Mucosa of gallbladder (tissue), 1 donor: ENCODE measurements around the gene ZBTB16. TPM values are rescaled to one million over a fixed set of nuclear protein-coding genes. Genes with fewer than 3 reads are reported as not detected.

Experiments
- DNase-seq: peaks from one replicate; pipeline ENCODE4 v3.0.0-alpha.2; 2020; ENCODE audit warnings: low spot score
- total RNA-seq: library from RNA; stranded (reverse); gene quantifications from one replicate; pipeline ENCODE4 v1.2.1, GENCODE V29; 2021
- donor health status: DM: no; HTN: no; CAD: no.

Gene ZBTB16
- total RNA-seq, 1 donor from 2014 or later, result 85.4 TPM

DNA sequence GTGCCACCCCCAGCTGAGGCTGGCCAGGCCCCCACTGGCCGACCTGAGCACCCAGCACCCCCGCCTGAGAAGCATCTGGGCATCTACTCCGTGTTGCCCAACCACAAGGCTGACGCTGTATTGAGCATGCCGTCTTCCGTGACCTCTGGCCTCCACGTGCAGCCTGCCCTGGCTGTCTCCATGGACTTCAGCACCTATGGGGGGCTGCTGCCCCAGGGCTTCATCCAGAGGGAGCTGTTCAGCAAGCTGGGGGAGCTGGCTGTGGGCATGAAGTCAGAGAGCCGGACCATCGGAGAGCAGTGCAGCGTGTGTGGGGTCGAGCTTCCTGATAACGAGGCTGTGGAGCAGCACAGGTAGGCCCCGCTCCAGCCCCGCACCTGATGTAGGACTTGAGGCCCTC lies 4.7 kb downstream of the ZBTB16 start:
- no peak for DNase-seq

DNA sequence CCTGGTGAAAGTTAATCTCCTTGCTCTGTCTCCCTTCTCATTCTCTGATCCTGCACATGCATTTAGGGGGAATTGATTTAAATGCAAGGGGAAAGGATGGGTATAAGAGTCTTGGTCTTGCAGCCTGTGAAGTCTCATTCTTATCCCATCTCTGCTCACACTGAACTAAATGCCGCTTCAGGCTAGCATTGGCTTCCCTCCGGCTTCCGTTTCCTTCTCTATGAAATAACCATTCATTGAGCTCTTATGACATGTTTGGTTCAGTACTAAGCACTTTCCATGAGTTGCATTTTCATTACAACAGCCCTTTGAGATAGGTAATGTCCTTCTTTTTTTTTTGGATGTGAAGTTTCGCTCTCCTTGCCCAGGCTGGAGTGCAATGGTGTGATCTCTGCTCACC lies 5.6 kb downstream of the ZBTB16 start:
- DNase-seq, result no peak

- no peak for DNase-seq
Observed at GRCh38 chr11:114066046-114066648, 6.6 kb downstream of the ZBTB16 start.

GRCh38 chr11:114068327-114068726 lies 8.8 kb downstream of the ZBTB16 start:
- DNase-seq, result no peak

DNA sequence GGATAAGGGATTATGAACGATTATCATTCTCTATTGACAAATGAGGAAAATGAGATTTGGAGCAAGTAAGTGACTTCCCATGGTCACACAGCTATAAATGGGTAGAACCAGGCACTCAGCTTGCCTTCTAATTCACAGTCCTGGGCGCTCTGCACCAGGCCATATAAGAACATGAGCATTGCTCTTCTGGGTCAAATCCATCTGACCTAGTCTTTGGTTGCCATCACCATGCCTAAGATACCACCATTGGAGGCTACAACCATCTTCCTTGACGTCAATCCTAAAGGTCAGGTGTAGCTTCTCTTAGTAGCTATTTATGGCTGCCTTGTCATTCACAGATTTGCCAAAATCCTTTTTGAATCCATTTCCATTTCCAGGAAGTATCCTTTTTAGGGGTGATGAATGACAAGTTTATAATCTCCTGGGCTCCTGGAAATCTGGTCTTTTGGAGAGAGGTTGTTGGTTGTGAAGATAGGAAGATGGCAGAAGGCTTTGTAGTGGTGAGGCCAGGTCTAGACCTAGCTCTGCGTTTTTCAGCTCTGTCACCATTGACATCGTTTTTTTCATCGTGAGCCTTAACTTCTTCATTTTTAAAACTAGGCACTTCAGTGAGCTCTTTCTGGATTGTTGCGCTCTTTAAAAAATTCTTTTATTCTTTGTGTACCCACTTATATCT lies 11.1 kb downstream of the ZBTB16 start:
- DNase-seq, result no peak

DNA sequence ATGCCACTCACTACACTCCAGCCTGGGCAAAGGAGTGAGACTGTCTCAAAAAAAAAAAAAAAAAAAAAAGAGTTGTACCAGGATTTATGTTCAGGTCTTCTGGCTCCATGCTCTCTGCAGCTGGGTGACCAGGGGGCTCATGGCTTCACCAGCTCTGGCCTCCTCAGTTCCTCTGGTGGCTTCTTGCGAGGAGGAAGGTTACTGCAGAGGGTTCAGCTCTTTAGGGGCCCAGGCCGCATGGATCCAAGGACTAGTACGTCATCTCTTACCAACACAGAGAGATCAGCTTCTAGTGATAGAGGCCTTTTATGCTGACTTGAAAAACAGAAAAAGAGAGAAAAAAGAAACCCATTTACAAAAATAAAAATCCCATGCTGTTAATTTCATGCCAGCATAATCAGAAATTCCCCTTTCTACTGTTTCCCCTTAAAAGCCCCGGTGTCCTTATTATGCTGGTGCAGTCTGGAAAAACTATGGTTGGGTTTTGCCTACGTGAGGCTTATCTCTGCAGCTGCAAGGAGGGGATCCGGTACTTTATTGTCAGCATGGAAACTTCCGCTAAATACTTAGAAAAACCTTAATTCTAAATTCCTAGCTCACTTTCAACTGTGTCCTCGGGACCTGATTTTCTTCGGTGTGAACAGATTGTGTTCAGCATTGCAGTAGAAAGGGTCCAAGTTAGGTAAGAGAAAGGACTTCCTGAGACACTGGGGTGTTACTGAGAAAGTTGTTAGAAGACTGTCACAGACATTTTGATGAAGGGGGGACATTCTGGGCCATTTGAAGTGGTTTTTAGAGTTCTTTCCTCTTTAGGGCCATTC lies 13.7 kb downstream of the ZBTB16 start:
- DNase-seq, result no peak

GRCh38 chr11:114073828-114074381 lies 14.4 kb downstream of the ZBTB16 start:
- no peak for DNase-seq

DNA sequence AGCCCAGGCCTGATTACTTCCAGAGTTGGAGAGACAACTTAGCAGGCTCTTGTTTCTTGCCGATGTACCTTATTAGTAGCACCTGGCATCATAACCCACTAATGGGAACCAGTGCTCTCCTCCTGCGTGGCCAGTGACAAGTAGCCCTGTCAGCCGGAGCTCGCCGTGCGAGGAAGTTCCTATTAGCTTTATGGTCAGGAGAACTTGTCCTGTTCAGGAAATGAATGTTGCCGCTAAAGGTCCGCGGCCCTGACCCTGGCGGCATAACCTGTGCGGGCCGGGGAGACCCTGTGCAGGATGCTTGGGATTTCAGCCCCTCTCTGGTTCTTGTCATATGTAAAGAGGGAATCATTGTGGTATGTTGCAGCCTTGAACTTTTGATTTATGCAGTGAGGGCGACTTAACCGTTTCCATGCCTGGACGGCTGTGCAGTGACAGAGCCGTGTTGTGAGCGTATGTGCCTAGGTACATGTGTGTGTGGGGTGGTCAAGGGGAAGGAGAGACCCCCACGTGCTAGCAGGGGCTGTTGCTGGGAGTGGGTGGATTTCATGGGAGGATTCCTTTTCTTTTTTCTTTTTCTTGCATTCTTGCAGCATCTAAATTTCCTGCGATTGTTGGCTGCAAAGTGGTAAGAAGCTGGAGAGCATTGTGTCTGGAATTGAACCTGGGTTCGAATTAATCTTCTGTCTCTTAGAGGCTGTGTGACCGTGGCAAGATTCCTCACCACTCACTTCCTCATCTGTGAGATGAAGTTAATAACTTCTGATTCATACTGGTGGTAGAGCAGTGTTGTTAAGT lies 15.2 kb downstream of the ZBTB16 start:
- no peak for DNase-seq

GRCh38 chr11:114075344-114075610 lies 15.8 kb downstream of the ZBTB16 start:
- no peak for DNase-seq

DNA sequence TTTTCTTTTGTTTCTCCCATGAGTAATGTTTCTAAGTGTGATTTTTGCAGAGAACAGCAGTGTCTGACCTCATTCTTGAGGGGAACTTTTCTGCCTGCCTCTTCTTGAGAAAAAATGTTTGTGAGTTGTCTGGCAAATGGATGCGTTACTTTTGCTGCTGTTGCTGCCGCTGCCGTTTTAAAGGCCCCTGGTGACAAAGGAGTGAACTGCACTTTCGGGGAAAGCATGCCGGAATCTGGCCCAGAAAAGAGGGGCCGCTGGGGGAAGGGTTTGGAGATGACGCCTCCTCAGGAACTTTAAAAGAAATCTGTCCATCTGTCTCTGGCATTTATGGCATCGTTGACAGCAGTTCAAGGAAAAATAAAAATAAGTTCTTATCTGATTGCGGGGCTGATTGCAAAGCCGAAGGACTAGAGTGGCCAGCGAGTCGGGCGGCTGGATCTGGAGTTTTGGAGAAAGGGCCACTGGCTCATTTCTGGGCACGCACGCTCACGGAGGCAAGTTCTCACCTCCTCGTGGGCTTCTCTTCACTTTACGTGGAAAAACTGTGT lies 16.5 kb downstream of the ZBTB16 start:
- no peak for DNase-seq

GRCh38 chr11:114076921-114077331 lies 17.4 kb downstream of the ZBTB16 start:
- no peak for DNase-seq

GRCh38 chr11:114077482-114078305 lies 18.2 kb downstream of the ZBTB16 start:
- no peak for DNase-seq

DNA sequence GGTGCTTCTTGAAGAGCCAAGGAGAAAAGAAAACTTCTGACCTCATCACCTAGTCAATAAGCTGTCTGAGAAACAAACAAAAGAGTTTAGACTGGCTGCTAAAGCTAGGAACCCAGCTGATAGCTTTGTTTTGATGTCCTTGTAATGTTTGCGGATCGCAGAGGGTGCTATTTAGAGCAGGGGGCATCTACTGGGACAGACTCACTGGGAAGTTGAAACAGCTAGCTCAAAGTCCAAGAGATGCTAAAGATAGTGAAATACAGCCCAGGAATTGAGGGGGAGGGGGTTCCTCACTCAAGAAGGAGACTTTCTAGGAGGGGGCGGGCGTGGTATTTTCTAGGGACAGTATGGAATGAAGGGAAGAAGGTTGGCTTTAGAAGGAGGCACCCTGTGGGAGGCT lies 18.9 kb downstream of the ZBTB16 start:
- no peak for DNase-seq

DNA sequence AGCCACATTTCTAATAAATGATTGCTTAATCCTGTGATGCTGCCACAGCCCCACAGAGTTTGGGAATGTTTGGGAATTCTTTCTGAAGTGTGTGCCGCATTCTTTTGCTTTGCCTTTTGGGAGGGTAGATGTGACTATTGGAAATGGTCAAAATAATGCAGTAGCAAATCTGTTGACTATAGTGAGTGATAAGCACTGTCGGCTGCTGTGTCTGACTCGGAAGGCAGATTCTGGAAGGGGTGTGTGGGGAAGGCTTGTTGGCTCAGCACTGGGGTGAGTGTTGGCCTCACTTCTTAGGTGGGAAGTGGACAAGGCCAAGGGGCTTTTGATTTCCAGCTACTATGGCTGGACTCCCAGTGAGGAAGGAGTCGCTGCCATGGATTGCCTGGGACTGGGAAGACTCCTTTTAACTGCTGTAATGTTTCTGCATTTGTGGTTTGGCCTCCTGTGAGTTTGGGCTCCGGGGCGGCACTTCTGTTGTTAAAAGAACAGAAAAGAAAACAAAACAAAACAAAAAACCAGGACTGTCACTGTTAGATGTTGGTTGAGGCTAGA lies 20.1 kb downstream of the ZBTB16 start:
- DNase-seq, result no peak

- no peak for DNase-seq
Observed at GRCh38 chr11:114080219-114080618, 20.7 kb downstream of the ZBTB16 start.

DNA sequence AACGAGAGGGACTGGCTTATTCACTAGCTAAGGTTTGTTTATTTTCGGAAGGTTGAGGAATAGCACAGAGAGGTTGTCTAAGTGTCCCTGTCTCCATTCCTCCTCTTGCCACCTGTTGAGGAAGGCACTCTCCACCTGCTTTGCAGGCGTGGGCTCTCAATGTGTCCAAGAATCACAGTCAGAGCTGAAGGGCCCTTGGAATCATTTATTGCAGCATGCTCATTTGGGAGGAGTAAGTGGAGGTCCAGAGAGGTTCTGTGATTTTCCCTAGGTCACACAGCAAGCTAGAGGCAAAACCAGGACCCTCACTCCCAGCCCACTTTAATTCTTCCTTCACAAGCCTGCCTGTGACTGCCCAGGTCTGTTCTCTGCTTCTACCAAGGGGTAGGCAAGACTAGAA lies 21.3 kb downstream of the ZBTB16 start:
- DNase-seq, result no peak

DNA sequence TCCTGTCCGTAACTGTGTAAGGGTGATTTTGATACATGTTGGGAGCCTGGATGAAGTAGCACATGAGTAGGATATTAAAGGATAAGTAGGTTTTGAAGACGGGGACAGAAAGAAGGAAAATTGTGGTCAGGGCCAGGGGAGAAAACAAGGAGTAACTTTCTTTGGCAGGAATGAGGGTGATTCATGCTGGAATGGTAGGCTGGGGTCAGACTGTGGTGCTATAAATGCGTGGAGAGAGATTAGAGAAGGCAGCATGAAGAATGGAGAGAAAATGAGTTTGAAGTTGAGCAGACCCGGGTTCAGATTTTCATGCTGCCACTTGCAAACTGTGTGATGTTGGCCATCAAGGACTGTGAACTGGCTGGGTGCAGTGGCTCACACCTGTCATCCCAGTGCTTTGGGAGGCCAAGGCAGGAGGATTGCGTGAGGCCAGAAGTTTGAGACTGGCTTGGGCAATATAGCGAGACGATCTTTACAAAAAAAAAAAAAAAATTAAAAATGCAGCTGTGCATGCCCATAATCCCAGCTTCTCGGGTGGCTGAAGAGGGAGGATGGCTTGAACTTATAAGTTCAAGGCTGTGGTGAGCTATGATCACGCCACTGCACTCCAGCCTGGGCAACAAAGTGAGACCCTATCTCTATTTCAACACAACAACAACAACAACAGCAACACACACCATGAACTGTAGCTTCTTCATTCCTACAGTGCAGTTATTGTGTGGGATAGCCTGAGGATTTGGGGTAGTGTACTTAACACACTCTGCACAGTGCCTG lies 22.3 kb downstream of the ZBTB16 start:
- DNase-seq, result no peak

DNA sequence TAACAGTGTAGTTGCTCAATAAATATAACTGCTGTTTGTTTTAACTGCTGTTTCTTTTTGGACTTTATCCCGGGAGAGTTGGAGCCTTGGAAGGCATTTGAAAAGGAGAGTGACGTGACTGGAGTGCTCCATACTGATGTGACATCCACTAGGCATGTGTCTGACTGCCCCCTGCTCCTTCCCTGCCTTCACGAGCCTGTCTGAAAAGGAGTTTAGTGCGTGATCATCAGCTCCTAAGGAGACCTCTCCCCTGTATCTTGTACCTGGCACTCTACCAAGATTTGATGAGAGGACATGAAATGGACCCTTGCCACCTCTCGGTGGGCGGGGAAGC lies 22.9 kb downstream of the ZBTB16 start:
- DNase-seq, result no peak

DNA sequence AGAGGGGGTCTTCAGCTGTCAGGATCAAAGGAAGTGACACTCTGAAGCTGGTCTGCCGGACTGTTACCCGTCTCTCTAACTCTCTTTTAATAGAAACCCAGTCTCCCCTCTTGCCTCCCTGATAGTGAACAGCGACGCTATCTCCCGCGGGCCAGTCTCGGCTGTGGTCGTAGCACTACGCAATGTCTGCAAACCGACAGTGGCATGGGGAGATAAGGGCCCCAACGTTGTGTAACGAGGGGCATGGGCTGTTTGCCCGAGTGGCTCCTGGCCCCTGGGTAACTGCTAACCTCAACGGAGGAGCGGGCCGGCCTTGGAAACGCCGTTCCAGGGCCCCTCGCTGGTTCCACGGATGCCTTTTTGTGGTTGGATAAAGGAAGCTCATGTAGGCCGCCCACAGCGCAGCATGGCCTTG lies 23.3 kb downstream of the ZBTB16 start:
- no peak for DNase-seq
